GM12874 (cell line): Measurements from ENCODE around the gene CACNA1H.
A peak's percentile ranks its signal among the peaks of the same experiment; 100 is the strongest.

Experiments used
- TF ChIP-seq, protein P1 (sequence below): IDR thresholded peaks from 2 replicates; pipeline ENCODE4 v1.5.1; 2011; ENCODE audit warnings: low read depth, mild to moderate bottlenecking, control low read depth, low read length, moderate library complexity; ENCODE audit not compliant: insufficient read depth

CACNA1H gene

GRCh38 chr16:1188432-1189189 is 35.7 kb downstream of the CACNA1H start:
- TF ChIP-seq, protein P1, sequence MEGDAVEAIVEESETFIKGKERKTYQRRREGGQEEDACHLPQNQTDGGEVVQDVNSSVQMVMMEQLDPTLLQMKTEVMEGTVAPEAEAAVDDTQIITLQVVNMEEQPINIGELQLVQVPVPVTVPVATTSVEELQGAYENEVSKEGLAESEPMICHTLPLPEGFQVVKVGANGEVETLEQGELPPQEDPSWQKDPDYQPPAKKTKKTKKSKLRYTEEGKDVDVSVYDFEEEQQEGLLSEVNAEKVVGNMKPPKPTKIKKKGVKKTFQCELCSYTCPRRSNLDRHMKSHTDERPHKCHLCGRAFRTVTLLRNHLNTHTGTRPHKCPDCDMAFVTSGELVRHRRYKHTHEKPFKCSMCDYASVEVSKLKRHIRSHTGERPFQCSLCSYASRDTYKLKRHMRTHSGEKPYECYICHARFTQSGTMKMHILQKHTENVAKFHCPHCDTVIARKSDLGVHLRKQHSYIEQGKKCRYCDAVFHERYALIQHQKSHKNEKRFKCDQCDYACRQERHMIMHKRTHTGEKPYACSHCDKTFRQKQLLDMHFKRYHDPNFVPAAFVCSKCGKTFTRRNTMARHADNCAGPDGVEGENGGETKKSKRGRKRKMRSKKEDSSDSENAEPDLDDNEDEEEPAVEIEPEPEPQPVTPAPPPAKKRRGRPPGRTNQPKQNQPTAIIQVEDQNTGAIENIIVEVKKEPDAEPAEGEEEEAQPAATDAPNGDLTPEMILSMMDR, result no peak

DNA sequence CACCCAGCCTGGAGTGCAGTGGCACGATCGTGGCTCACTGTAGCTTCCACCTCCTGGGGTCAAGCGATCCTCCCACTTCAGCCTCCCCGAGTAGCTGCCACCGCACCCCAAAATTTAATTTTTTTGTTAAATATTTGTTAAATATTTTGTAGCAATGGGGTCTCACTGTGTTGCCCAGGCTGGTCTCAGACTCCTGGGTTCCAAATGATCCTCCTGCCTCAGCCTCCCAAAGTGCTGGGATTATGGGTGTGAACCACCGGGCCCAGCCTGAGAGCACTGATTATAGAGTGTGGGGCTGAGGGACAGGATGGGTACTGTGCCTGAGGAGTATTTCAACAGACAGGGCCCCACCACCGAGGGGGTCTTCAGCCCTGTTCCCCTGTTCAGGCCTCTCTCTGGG is 36.5 kb downstream of the CACNA1H start:
- TF ChIP-seq, protein P1, result no peak

- TF ChIP-seq, protein P1, result no peak
Measured at GRCh38 chr16:1192384-1193073, 39.6 kb downstream of the CACNA1H start.

- TF ChIP-seq, protein P1, result no peak
Measured at GRCh38 chr16:1193143-1193824, 40.4 kb downstream of the CACNA1H start.

GRCh38 chr16:1193825-1194581 is 41.1 kb downstream of the CACNA1H start:
- TF ChIP-seq, protein P1, result no peak

DNA sequence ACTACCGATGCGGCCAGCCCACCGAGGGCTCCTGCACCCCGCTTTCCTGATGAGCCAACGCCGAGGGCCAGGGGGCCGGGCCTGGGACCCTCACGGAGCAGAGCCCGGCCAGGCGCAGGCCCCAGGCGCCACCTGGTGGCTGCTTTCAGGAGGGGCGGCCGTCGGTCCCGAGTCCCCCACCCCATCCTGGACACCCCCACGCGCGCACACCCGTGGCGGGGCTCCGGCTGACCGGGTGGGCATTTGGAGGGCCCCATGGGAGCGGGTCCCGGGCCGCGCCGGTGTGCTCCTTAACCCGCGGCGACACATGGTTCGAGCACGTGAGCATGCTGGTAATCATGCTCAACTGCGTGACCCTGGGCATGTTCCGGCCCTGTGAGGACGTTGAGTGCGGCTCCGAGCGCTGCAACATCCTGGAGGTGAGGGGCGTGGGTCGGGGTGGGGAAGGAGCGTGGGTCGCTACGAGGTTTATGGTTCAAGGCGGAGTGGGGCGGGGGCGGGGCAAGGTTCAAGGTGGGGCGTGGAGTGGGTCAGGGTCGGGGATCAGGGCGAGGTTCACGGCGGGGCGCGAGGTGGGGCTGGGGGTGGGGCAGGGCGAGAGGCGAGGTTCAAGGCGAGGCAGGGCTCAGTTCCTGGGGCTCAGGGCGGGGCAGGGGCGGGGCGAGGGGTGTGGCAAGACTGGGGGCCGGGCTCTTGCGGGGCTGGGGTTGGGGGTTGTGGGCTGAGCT is 41.9 kb downstream of the CACNA1H start:
- TF ChIP-seq, protein P1, result peak; percentile 14; the same call in 1 of the 2 replicates
